GM20431 (cell line): Measurements from ENCODE around the gene C5orf58.

Experiments
- in situ Hi-C: fragments of 300-500 bp; cut with MseI, MboI; formaldehyde crosslinking; loops from one replicate; pipeline ENCODE4 v1.15.0; 2020; ENCODE audit warnings: low sequenced_read_pairs; ENCODE audit not compliant: unreplicated experiment

C5orf58 gene

GRCh38 chr5:170251462-170251861 is 18.7 kb downstream of the C5orf58 start:
- in situ Hi-C loops = no loop called here

DNA sequence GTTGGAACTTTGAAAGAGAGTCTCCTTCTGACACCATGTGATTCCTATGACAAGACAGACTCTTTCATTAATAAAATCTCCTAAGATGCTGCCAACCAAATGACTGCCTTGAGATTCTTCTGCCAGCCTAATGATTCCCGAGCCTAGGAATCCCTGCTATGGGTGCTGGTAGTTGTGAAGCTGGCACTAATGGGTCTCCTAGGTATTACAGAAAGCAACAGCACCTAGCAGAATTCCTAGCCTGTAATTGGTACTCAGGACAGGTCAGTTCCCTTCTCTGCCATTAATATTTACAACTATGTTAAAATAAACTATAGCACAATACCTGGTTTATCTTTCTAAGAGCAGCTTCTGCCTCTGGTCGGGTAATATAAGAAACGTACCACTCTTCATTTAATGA is 19.3 kb downstream of the C5orf58 start:
- in situ Hi-C loops = no loop called here

DNA sequence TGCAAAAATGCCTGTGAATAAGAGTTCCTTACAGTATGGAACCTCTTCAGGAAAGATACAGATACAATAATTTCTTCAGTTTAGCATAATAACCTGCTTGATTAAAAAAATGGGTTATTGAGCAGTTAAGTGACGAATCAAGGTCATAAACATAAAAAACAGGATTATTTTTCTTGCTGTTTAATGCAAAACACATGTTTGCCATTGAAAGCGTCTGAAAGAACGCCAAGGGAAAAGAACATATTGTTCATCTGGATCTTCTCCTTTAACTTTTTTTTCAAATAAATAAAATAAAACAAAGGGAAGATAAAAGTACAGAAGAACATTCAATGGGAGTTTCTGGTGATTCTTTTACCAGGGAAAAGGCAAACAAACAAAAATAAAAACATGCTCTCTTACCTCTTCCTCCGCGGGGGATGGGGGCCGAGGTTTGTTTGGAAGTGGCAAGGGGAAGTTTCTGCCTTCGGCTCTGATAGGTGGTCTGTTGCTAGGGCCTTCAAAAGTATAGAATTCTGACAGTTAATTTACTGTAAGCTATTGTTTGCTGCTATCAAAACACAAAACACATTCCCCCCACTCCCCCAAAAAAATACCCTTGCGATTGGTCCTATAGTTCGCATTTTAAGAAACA is 20.1 kb downstream of the C5orf58 start:
- in situ Hi-C loops = no loop called here

DNA sequence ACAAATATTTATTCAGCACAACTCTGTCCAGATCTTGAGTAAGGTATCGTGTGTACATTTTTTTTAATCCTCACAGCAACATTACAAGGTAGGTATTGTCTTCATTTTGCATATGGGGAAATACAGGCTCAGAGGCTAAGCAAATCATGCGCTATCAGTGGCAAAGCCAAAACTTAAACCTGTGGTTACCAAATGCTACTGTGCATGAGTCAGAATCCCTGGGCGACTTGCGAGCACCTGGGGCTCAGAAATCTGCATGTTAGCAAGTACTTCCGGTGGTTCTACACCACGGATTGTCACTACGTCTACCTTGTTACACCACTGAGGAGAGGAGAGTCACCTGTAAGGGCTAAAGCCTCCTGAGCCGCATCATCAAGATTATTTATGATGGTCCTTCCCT is 21.3 kb downstream of the C5orf58 start:
- in situ Hi-C loops = no loop called here

- in situ Hi-C loops = no loop called here
Observed at GRCh38 chr5:170256571-170256970, 23.8 kb downstream of the C5orf58 start.

DNA sequence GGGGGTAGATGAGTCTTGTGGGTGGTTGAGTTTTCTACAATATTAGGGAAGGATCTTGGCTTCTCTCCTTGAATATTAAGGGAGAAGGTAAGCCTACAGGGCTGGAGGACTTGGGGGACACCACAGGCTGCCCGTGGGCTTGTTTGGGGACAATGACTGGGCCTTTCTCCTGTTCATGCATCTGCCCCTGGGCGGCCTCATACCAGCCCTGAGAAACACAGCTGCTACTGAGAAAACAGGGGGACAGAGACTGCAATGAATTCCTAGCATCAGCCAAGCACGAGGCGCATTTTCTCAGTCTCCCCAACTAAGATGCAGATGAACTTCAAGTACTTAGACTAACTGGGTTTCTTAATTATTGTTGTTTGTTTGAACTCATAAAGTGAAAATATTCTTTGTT is 24.6 kb downstream of the C5orf58 start:
- in situ Hi-C loops = no loop called here

DNA sequence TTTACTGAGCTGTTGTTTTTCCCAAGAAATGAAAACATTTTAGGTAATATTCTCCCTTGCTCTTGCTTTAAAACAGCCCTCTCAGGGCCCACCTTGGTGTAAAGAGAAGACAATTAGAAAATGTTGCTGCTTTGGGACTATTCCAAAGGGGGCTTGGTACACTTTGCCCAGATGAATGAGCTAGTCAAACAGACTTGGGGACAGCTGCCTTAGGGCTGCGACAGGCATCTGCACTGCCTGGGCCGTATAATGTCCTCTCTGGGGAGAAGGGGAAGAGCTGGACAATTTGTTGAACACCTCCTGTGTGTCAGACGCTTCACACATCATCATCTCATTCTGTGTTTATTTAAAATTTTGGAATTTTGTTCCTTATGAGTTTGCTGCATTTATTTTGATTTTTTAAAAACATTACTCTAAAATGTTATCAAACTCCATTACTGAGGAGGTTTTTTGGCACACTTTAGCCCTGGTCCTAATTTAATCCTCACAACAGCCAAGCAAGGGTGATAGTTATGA is 28.8 kb downstream of the C5orf58 start:
- in situ Hi-C loops = no loop called here

GRCh38 chr5:170262061-170263045 is 29.6 kb downstream of the C5orf58 start:
- in situ Hi-C loops = no loop called here

DNA sequence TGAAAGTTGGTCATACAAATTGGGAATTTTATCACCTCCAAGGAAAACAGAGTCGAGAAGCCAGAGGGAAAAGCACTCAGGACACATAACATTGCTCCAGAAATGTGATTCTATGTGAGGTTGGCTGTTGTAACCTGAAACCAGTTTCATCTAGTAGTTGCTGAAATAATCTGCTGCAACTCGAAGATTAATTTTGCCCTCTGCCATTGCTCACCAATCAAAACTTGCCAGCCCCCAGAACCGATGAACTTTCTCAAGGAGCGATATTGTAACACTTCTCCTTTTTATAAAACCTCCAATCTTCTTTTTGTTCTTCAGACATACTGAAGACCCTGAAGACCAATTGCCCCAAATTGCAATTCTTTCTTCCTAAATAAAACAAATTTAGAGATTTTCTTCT is 31.1 kb downstream of the C5orf58 start:
- in situ Hi-C loops = no loop called here

DNA sequence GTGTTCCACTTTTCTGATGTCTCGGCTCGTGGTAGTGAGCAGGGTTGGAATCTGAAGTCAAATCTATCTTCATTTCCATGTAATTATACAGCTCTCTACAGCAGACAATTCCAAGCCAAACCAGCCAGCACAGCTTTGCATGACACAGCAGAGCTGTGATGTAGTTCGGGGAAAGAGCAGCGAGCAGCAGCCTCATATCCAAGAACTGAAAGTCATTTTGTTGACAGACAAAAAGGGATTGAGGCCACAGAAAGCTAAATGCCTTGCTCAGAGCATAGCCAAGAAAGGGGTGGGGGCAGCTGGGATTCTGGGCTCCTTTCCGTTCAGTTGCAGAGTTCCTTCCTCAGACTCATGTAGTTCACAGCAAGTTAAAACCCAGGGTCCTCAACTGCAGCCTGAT is 32.7 kb downstream of the C5orf58 start:
- in situ Hi-C loops = no loop called here

- in situ Hi-C loops = no loop called here
Observed at GRCh38 chr5:170266570-170267381, 34.0 kb downstream of the C5orf58 start.

DNA sequence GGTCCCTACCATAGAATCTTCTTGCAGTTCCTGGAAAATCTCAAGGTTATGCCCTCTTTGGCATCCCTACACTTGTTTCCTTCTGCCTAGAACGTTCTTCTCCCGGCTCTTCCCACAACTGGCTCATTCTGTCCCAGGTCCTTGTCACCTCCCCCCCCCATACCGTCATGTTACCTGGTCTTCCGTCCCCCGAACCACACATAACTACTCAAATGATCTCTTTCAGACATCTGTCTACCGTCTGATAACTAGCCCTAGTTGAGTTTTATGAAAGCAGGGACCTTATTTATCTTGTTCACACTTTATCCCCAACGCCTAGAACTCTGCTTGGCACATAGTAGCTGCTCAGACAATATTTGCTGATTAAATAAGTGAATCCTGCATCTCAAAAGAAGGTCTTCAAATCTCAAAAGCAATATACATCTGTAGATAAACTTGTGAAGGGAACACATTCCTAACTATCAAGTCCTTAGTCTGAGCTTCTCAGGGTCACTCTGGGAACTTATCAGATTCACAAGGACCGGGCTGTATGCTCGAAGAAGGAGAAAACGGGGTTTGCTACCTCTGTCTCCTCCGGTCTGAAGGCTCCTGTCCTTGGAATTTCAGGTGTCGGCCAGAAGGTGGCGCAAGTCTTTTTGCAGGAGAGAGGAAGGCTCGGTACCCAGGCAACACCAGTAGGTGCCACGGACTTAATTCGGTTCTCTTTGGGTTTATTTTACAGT is 34.8 kb downstream of the C5orf58 start:
- in situ Hi-C loops = no loop called here

- in situ Hi-C loops = no loop called here
Observed at GRCh38 chr5:170268153-170268689, 35.4 kb downstream of the C5orf58 start.

DNA sequence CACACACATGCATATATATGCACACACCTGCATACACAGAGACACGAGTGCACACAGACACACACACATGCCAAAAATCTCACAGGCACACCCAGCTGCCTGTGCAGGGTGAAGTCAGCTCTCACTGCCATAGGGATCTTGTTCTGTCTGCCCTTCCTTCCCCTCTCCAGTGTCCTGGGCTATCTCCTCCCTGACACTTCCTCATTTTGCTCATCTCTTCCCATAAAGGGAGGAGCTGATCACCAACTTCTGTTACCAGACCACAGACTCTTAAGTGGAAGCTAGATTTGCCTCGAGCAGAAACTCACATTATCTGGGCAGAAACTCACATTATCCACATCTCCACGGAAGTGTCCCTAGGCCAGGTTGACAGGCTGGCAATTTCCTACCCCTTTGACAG is 36.1 kb downstream of the C5orf58 start:
- in situ Hi-C loops = no loop called here

- in situ Hi-C loops = no loop called here
Observed at GRCh38 chr5:170269579-170269978, 36.8 kb downstream of the C5orf58 start.

- in situ Hi-C loops = no loop called here
Observed at GRCh38 chr5:170270293-170271069, 37.7 kb downstream of the C5orf58 start.

DNA sequence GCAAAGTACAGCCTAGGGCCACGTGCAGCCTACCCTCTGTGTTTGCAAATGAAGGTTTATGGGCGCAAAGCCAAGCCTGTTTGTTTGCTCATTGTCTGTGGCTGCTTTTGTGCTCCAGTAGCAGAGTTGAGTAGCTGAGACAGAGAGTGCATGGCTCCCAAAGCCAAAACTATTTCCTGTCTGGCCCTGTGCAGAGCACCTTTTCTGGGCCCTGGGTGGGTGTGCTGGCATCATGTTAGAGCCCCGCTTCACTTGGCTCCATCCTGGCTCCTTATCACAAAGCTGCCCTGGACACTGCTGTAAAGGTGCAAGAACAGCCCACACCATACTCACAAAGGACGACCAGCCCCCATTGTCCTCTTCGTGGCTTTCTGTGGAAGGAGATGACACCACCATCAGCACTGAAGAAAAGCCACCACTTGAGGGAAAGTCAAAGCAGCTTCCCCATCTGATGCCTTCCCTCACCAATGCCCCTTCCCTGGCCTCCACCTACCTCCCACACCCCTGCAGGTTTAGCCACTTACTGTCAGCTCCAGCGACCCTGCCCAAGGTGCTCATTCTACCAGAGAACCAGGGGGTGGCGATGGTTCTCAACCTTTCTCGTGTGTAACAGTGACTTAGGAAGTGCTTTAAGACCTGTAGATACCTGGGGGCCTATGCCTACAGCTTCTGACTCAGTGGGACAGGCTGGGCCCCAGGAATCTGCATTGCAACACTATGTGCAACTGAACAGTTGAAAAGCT is 41.4 kb downstream of the C5orf58 start:
- in situ Hi-C loops = no loop called here

DNA sequence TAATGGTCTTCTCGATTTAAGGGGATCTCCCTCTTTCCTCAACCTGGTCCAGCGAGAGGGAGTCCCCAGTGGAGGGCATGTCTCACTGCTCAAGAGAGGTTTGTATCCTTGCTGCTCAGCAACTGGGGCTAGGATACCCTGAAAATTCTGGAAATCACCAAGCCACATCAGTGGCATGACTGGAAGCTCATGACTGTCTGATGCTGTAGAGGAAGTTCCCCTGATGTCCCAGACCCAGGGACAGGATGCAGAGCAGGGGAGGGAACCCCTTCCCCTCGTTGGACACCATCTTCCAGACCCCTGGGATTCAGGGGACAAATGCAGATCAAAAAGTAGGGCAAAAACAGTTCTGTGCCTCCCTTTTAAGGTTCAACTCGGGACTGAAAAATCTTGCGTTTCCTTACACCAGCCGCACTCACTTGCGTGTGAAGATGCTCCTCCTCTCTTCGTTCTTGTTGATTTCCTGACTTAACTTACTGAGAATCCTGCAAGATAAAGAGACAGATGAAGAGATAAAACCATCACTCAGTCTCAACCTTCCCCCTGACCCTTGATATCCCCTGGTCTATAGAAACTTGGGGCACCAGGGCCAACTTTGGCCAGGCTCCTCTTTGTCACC is 42.7 kb downstream of the C5orf58 start:
- in situ Hi-C loops = no loop called here
